Hematopoietic multipotent progenitor cell treated with erythropoietin and hydrocortisone succinate and interleukin-3 and kit ligand, for 17 days (in vitro differentiated cells): Measurements from ENCODE around the gene CRNKL1.
"Not testable (repeated sequence)": the region's sequence is repeated elsewhere in the genome, so short reads cannot be mapped to it uniquely, and the experiment has no call there.

ENCODE experiments used
- DNase-seq: peaks from one replicate; pipeline ENCODE4 v3.0.0-alpha.2; 2015; ENCODE audit warnings: low spot score

Gene CRNKL1

DNA sequence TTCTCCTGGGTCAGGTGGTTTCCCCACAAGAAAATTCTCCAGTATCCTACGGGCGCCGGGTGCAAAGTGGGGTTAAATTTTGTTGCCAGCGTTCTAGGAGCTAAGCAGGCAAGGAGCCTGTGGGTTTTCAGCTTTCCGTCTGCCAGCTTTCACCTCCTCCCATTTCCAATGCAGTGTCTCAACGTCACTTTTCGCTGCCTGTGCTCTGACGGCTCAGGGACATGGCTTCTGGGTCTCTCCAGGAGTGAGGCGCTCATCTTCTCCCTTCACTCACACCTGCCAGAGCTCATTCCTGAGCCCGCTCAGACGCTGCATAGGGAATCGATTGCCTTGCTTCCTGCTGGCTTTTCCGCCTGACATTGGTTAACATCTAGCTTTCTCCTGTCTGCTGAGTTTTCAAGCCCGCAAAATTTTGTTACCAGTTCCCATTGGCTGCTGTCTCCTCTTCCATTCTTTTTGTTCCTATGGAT lies 42.4 kb downstream of the CRNKL1 start:
- no peak for DNase-seq

DNA sequence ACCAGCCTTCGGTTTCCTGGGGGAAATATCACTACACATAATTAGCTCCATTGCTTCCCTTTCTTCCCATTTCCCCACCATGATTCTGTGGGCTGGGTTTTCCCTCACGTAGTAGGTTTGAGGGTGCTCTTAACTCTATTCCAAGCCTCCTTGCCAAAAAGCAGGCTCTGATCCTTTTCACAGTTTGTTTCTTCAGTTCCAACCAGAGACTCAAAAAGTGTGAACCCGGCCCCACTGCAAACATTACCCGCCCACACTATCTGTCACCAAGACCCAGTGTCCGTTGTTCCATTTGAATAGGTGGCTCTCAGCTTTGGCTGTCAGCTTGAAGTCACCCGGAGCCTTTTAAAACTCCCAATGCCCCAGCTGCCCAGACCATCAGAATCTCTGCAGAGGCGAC lies 46.9 kb downstream of the CRNKL1 start:
- no peak for DNase-seq

DNA sequence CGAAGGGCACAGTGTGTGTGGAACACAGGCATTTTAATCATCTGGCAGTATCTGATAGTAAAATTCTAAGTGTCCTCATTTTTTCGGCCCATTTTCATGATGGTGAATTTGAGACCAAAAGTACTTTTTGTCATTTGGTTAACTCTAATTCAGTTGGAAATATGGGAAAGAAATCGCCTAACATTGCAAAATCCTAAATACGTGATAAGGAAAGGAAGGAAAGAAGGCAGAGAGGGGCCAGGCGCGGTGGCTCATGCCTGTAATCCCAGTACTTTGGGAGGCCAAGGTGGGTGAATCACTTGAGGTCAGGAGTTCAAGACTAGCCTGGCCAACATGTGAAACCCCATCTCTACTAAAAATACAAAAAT lies 48.3 kb downstream of the CRNKL1 start:
- DNase-seq, result not testable (repeated sequence)

DNA sequence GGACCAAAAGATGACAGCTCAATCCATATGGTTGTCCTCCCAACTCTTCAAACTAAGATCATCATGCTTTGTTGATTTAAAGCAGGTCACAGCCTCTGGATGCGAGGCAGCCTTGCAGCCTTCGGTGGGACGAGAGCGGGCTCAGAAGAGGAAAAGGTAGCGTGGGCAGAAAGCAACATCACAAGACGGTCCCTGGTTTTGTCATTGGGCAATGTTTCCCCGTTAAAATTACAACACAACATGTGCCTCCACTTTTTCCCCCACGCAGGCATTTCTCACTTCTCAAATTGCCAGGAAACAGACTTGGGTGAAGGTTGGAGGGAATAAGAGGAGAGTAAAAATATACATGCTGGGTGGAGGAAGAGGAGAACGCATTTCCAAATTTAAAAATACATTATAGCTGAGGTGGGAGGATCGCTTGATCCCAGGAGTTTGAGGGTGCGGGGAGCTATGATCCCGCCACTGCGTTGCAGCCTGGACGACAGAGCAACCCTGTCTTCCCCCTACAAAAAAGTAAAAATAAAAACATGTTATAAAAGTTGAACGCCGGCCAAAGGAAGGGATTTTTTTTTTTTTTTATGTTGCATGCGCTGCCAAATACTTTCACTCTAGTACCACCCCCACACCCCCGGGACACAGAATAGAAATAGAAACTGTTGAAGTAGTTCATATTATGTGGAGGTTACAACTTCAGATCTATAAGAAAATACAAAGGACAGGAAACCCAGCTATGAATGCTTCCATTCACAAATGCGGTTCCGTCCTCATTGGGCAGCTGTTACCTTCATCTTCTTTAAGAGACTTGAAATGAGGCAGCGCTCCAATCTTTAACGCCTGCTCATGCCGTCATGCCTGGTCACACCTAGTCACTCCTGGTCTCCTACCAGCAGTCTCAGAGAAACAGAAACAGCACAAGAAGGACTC lies 49.0 kb downstream of the CRNKL1 start:
- DNase-seq, result no peak

DNA sequence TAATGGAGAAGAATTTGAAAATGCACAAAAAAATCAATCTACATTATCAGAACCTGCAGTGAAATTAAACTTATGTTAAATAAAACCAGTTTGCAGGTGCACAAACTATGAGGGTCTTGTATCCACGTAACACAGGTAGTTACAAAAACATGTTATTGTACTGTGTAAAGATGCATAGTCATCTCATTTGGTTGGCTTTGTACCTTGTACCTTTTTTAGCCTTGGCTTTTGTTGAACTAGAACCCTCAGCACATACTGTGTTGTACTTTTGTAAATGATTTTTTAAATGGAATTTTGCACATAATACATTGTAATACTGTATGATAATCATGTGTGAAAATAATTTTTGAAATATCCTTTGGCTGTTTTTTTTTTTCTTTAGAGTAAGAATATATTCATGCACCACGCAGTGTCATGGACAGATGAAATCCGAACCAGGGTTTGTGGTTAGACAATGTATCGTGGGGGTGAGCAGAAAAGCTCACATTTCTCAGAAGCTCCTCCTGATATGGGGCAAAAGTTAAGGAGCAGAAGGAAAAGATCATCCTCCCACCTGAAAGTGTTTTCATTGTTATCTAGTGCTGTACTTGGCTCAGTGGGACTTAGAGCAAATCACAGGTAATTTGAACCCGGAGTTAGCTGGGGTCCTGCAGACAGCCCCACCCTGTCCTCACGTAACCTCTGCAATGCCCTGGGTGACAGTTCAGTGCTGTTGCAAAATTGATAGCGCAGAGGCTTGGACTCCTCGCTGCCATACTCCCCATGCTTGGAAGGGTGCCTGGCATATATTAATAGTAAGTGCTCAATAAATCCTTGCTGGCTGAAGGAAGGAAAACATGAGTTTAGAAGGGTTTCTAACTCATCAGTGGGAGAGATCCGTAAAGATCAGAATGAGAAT lies 49.9 kb downstream of the CRNKL1 start:
- DNase-seq, result no peak

DNA sequence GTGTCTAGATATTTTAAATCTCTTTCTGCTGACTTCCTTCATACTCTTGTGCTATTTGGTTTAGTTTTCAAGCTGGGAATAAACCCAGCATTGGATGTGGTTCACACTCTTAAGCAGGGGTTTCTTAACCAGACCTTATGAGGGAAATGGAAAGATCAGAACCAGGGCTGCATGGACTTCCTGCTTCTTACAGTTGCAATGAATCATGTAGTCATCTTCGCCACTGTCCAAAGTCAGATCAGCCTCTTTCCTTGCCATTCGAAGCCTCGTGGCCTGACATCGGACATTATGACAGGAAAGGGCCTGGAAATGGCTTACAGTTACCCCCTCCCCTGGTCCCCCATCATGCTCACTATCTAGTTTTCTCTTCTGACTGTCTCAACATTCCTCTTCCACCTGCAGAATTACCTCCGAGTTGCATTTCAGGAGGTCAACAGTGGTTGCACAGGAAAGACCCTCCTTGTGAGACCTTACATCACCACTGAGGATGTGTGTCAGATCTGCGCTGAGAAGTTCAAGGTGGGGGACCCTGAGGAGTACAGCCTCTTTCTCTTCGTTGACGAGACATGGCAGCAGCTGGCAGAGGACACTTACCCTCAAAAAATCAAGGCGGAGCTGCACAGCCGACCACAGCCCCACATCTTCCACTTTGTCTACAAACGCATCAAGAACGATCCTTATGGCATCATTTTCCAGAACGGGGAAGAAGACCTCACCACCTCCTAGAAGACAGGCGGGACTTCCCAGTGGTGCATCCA lies 51.9 kb downstream of the CRNKL1 start:
- DNase-seq, result no peak

DNA sequence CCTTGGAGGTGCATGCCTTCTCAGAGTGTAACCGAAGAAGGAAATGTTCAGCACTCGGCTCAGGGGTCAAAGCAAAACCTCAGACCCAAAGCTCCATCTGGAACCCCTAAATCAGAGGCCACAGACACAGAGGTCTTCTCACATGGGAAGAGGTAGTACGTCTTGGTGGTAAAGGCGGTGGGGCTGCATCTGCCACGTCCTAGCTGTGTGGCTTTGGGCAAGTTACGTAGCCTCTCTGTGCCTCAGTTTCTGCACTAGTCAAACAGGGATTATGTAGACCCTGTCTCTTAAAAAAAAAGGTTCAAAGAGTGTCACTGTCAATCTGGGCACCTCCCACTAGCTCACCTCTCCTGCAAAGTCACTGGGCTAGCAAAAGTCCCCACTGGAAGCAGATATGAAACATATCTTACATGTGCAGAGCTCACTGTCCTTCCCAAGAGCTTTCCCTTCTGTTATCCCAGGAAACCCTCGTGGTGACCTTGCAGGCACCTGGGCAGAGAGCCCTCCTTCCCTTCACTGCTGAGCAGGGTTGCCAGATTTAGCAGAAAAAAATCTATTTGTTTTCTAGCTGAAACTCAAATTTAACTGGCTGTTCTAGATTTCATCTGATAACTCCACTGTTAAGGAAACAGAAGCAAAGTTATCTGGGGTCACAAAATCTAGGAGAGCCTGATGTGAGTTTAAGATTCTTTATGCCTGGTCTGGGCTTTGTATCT lies 53.1 kb downstream of the CRNKL1 start:
- no peak for DNase-seq

DNA sequence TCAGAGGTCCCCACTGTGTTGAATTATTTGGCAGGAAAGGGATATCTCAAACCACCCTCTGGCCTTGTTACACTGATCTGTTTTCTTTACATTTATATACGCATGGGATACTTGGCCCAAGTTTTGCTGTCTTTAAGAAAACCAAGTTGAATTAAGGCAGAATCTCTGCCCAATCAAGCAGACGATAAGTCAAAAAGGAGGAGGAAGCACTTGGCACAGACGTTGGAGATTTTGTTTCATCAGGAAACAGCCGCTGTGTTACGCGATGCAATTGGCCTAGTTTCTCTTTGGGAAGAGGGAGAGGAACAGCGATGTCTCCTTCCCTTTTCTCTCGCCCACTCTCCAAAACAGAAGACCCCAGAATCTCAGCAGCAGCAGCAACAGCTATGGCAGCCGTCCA lies 55.3 kb downstream of the CRNKL1 start:
- no peak for DNase-seq

DNA sequence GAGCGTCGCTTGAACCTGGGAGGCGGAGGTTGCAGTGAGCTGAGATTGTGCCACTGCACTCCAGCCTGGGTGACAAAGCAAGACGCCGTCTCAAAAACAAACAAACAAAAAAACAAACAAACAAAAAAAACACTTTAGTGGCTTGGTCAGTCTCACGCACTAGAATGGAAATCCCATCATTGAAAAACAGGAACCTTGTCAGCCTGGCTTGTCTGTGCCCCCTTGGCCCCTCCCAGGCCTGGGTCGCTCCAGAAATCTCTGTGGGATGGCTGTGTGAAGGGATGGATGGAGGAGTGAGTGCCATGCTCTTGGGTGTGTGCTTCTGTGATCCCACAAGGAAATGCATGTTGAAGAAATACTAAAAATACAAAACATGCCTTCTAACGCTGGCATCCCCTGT lies 56.0 kb downstream of the CRNKL1 start:
- no peak for DNase-seq

DNA sequence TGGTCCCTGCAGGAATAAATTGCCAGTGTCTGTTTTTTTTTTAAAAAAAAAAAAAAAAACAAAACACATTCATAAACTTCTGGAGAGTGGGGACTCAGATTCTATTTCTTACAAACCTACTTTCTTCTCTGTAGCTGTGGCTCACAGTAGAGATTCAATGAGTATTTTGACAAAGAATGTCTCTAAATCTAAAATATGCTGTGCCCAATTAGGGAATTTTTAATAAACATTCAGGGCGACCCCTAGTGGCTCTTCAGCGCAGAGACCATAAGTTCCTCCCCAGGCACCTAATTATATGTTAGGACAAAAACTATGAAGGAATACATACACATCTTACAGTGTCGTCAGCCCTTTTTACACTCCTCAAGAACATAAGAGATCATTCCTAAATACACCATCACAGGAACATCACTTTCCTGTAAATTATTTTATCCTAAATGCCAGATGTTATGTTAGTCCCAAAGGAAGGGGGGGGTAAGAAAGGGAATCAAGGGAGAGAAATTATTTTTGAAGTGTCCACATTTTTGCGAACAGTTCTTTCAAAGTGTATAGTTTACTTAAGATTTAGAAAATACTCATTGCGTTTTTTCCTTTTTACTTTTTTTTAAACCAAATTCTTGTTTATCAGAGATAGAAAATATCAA lies 56.9 kb downstream of the CRNKL1 start:
- peak; percentile 31 for DNase-seq

DNA sequence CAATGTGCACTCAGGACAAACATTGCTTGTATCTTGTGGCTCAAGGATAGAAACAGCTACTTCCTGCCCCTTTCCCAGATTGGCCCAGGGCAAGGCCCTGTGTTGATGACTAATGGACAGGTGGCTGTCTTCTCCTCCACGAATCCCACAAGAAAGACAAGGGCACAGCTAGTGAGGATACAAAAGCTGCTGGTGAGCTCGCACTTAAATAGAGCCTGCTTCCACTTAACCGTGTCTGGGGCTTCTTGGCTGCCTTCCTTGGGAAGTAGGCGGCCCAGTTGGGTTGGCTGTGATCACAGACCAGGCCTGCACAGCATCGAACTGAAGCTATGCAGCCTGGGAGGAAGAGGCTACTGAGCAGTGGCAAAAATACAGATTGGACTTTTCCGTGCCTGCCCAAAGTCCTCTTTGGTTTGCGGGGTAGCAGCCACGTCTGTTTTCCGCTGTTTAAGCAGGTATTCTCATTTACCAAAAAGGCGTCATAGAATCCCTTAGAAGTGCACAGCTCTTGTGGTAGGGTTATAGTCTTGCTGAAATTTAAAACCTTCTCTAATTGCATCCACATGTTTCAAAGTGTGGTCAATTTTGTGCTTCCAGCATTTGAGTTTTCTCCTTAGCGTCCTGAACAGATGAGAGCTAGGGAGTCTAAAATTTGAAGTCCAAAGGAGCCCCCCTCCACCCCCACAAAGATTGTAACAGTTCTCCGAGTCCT lies 58.2 kb downstream of the CRNKL1 start:
- no peak for DNase-seq

DNA sequence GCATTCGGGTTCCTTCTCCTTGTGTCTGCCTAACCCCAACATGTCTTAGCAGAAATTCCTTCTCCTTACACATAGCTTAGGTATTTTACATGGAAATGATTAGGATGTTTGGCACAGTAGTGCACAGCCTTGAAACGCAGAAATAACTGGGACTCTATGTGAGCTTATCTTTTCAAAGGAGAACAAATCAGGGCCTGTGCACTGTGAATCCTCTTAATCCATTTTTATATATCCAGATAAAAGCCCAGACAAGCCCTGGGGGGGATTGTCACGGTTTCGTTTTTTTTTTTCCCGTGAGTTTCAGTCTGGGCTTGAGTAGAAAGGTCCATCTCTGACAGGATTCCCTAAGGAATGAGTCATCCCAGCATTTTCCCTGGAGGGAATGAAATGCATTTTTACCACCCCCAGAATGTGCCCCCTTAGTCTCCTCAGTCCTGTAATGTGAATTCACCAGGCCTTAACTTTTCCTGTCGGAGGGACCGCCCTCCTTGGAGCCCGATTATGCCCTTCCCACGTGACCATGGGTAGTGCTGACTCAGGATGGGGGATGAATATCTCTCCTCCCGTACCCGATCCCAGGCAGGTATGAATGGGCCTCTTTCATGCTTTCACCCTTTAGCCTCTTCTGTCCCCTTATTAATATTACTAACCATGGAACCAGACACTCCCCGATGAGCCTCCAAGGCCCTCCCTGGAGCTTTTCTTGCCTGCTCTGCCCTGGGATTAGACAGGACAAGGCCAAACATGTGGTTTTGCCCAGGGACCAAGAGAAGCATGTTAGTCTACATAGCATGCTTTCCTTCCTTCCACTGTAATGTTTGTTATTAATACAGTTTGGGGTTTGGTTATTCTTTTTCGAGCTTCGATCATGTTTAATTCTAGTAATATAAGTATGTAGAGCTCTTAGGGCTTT lies 59.0 kb downstream of the CRNKL1 start:
- DNase-seq, result no peak

DNA sequence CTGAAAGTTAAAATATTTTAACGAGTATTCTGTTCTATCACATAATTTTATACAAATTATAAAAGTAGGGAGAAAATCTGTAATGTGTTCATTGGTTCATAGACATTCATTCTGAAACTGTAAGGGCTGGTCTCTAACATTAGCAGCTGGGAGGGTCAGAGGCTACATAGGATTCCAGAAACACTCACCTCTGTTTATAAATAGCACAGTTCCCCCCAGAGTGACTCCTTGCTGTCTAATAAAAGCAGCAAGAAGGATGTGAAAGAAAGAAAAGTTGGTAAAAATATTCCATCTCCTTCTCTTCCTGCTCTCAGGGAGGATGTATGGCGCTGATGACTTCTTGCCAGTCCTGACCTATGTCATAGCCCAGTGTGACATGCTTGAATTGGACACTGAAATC lies 60.4 kb downstream of the CRNKL1 start:
- DNase-seq, result no peak

DNA sequence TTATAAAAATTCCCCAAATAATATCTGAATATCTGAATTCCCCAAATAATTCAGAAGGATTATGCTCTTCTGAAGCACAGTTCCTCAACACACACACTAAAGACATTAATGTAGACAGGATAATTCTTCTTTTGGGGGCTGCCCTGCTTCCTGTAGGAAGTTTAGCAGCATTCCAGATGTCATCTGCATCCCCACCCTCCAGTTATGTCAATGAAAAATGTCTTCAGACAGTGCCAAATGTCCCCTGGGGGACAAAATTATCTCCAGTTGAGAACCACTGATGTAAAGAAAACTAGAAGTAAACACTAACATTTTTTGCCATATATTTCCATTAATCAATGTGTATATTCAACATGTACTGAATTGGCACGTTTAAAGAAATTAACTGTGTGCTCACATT lies 61.0 kb downstream of the CRNKL1 start:
- DNase-seq, result no peak

DNA sequence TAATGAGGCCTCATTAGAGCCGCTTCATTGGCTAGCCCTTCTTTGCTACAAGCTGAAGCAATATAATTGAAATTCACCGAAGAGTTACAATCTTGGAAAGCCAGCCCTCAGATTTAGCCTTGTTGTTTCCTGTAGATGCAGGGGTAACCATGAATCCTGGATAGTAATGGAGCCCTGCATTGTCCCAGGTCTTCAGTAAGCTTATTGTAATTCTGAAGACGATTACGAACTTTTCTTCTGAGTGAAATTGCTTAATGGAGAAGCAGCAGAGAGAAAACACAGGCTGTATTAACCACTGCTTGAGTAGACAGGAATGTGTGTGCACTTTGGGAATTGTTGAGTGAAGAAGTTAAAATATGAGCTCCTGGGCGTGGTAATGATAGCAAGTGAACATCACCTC lies 61.4 kb downstream of the CRNKL1 start:
- DNase-seq, result no peak

DNA sequence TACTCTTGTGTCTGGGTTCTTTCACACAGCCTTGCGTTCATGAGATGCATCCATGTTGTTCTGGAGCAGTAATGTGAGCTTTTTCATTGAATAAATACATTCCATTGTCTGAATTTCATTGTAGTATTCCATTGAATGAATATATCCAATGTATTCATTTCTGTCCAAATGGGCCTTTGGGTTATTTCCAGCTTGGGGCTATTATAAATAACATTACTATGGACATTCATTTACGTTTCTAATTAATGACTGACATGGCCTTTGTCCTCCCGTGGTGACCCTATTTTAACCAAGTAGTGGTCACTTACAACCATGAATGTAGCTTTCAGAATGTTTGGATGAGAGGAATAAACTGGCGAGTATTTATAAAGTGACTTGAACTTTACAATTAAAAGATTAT lies 65.2 kb downstream of the CRNKL1 start:
- no peak for DNase-seq

DNA sequence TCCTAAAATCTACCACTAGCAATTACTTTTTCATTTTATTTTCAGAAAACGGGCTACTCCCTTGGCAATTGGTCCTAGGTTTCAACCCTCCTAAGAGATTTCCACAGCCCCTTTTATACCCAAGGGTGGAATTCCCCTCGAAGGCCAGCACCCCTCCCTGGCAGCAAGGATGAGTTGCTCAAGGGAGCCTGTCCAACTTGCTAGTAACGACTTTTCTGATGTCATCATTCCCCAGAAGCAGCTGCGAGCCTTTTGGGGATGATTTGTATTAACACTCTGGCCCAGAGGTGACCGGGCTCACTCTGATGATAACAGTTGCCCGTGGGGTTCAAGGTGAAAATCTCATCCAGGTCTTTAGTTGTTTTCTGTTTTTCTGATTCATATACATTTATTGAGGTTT lies 65.8 kb downstream of the CRNKL1 start:
- DNase-seq, result no peak
